NCI-H446 treated with DMSO at 0.1 percent for 48 hours (cell line): Measurements from ENCODE around the gene RFC1.
"Not testable (repeated sequence)": the region's sequence is repeated elsewhere in the genome, so short reads cannot be mapped to it uniquely, and the experiment has no call there.

Source experiments
- DNase-seq: peaks from one replicate; lab custom pipeline; 2025; lab: John Stamatoyannopoulos, UW

RFC1 gene

GRCh38 chr4:39305912-39306677 is 60.1 kb downstream of the RFC1 start:
- no peak for DNase-seq

GRCh38 chr4:39304651-39305050 is 61.5 kb downstream of the RFC1 start:
- no peak for DNase-seq

GRCh38 chr4:39303871-39304270 is 62.3 kb downstream of the RFC1 start:
- DNase-seq: no peak

- DNase-seq: no peak
Measured at GRCh38 chr4:39302901-39303300, 63.3 kb downstream of the RFC1 start.

- no peak for DNase-seq
Measured at GRCh38 chr4:39295784-39296183, 70.4 kb downstream of the RFC1 start.

GRCh38 chr4:39292433-39292832 is 73.7 kb downstream of the RFC1 start:
- not testable (repeated sequence) for DNase-seq

- no peak for DNase-seq
Measured at GRCh38 chr4:39291686-39292085, 74.5 kb downstream of the RFC1 start.

GRCh38 chr4:39287223-39287622 is 78.9 kb downstream of the RFC1 start:
- no peak for DNase-seq

GRCh38 chr4:39286263-39286662 is 79.9 kb downstream of the RFC1 start:
- no peak for DNase-seq

GRCh38 chr4:39285853-39286252 is 80.3 kb downstream of the RFC1 start:
- no peak for DNase-seq

GRCh38 chr4:39285111-39285795 is 80.9 kb downstream of the RFC1 start:
- DNase-seq: no peak

GRCh38 chr4:39280770-39281169 is 85.4 kb downstream of the RFC1 start:
- no peak for DNase-seq

- DNase-seq: no peak
Measured at GRCh38 chr4:39279416-39279815, 86.7 kb downstream of the RFC1 start.

- DNase-seq: no peak
Measured at GRCh38 chr4:39278476-39278875, 87.7 kb downstream of the RFC1 start.

GRCh38 chr4:39277661-39278060 is 88.5 kb downstream of the RFC1 start:
- not testable (repeated sequence) for DNase-seq

GRCh38 chr4:39274503-39274902 is 91.7 kb downstream of the RFC1 start:
- no peak for DNase-seq

GRCh38 chr4:39263895-39264294 is 102.3 kb downstream of the RFC1 start:
- DNase-seq: no peak

- no peak for DNase-seq
Measured at GRCh38 chr4:39259571-39260330, 106.4 kb downstream of the RFC1 start.

- DNase-seq: no peak
Measured at GRCh38 chr4:39256436-39256835, 109.7 kb downstream of the RFC1 start.

- DNase-seq: no peak
Measured at GRCh38 chr4:39255871-39256270, 110.3 kb downstream of the RFC1 start.

GRCh38 chr4:39255266-39255665 is 110.9 kb downstream of the RFC1 start:
- DNase-seq: no peak

- no peak for DNase-seq
Measured at GRCh38 chr4:39243462-39243861, 122.7 kb downstream of the RFC1 start.
